ENCODE data around the gene PDIA2.

DNA sequence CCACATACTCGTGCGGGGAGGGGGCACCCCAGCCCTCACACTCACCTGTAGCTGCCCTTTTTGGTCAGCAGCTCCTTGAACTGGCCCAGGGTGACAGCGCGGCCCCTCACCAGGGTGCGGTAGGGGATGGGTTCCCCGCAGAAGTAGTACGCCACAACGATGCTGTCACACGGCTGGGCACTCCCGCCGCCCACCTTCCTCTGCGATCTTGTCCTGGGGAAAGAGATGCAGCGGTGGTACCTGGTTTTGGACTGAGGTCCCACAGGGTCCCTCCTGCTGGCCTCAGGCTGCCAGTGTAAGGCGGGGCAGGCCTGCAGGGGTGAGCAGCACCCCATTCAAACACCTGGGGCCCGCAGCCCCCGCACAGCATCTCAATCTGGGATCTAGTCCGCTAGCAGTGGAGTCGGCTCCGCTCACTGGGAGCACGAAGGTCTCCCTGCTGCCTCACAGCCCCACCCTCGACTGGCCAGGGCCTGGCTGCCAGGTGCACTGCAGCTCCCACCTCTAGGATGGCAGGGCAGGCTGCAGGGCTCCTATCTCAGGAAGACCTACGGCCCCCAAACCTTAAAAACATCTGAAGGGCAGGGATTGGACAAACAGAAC lies 6.5 kb downstream of the PDIA2 start:
- TF ChIP-seq CTCF (IDR thresholded peaks at IDR 0.05) (no peak), EP300 (IDR thresholded peaks at IDR 0.05) (no peak), POLR2A (IDR thresholded peaks at IDR 0.05) (no peak)
